Gastroesophageal sphincter (tissue), 4 donors: ENCODE data around the gene ABCG1. TPM values are rescaled to one million over a fixed set of nuclear protein-coding genes. Genes with fewer than 3 reads are reported as not detected.

ENCODE experiments used
- ATAC-seq: fragments of 150-250 bp; one replicate; pipeline ENCODE4 v1.9.1; 2016; ENCODE audit warnings: mild to moderate bottlenecking, moderate library complexity
- H3K27ac ChIP-seq, 4 donors: fragments of 200-600 bp; sonication (generic) in 3 of 4; 1 replicate in 3 of 4; 2 replicates in 1 of 4; pipeline ENCODE4 v1.5.1; 2016 to 2019
- H3K27me3 ChIP-seq: fragments of 200-600 bp; sonication (generic); one replicate; pipeline ENCODE4 v1.5.1; 2019
- H3K36me3 ChIP-seq, 2 donors: fragments of 200-600 bp; sonication (generic); one replicate each; pipeline ENCODE4 v1.5.1; 2019; ENCODE audit warnings: control low read depth in 1 of 2
- H3K4me1 ChIP-seq, 3 donors: fragments of 200-600 bp; sonication (generic); 1 replicate in 2 of 3; 2 replicates in 1 of 3; pipeline ENCODE4 v1.5.1; 2016 to 2019; ENCODE audit warnings: control low read depth in 2 of 3
- H3K4me3 ChIP-seq, 2 donors: fragments of 200-600 bp; sonication (generic); one replicate each; pipeline ENCODE4 v1.5.1; 2019; ENCODE audit warnings: mild to moderate bottlenecking in 1 of 2, moderate library complexity in 1 of 2
- H3K9me3 ChIP-seq, 3 donors: fragments of 200-600 bp; sonication (generic); one replicate each; pipeline ENCODE4 v1.5.1; 2017 to 2019; ENCODE audit warnings: control low read depth in 2 of 3
- EP300 ChIP-seq: sonication (generic); formaldehyde crosslinking; IDR thresholded peaks from one replicate; pipeline ENCODE4 v1.6.1; 2017; ENCODE audit warnings: antibody characterized with exemption, mild to moderate bottlenecking
- POLR2A ChIP-seq, 2 donors: fragments of 450-650 bp; IDR thresholded peaks; one replicate each; pipeline ENCODE4 v1.6.1; 2017; ENCODE audit warnings: antibody characterized with exemption in 2 of 2, mild to moderate bottlenecking in 2 of 2, moderate library complexity in 1 of 2
- POLR2AphosphoS5 ChIP-seq: sonication (generic); formaldehyde crosslinking; IDR thresholded peaks from one replicate; pipeline ENCODE4 v1.6.1; 2017; ENCODE audit warnings: antibody characterized with exemption
- WGBS, 2 donors: methylation state at CpG; one replicate each; pipeline ENCODE4 v1.1.5; 2018; ENCODE audit warnings: low coverage in 1 of 2; 5-methylcytosine and 5-hydroxymethylcytosine counted together
- total RNA-seq, 4 donors: library from RNA; depleted of rRNA; stranded (reverse); fragments of >200 nt; gene quantifications; one replicate each; pipeline ENCODE4 v1.1.0, GENCODE V29; 2016
- TF ChIP-seq, protein P1 (sequence below), 4 experiments: fragments of 200-600 bp in 2 of 4; fragments of 450-650 bp in 2 of 4; sonication (generic) in 1 of 4; IDR thresholded peaks; one replicate each; pipeline ENCODE4 v1.5.1; 2017 to 2019; ENCODE audit warnings: antibody characterized with exemption in 4 of 4, mild to moderate bottlenecking in 2 of 4, moderate library complexity in 2 of 4

Gene ABCG1
- total RNA-seq, 4 donors from 2014 or later = 15.9 to 21.8 (median 18.0) TPM

DNA sequence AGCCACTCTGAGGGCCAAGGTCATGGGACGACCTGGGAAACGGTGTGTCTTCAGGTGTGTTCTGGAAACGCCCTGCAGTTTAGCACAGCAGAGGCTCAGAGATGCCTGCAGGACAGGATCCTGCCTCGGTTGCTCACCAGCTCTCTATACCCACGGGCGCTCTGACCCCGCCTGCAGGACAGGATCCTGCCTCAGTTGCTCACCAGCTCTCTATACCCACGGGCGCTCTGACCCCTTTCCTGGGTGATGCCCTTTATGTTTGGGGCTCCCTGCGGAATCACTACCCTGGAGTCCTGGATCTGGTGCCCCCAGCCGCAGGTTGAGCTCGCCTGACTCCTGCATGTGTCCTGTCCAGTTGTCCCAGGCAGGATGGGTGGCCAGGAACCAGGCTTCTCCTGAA, 63.8 kb downstream of the ABCG1 start:
- no peaks in the 10 kb centered on the region for H3K4me1 ChIP-seq
- TF ChIP-seq, protein P1, sequence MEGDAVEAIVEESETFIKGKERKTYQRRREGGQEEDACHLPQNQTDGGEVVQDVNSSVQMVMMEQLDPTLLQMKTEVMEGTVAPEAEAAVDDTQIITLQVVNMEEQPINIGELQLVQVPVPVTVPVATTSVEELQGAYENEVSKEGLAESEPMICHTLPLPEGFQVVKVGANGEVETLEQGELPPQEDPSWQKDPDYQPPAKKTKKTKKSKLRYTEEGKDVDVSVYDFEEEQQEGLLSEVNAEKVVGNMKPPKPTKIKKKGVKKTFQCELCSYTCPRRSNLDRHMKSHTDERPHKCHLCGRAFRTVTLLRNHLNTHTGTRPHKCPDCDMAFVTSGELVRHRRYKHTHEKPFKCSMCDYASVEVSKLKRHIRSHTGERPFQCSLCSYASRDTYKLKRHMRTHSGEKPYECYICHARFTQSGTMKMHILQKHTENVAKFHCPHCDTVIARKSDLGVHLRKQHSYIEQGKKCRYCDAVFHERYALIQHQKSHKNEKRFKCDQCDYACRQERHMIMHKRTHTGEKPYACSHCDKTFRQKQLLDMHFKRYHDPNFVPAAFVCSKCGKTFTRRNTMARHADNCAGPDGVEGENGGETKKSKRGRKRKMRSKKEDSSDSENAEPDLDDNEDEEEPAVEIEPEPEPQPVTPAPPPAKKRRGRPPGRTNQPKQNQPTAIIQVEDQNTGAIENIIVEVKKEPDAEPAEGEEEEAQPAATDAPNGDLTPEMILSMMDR (IDR thresholded peaks at IDR 0.05) = no peak
- TF ChIP-seq POLR2AphosphoS5 = no peak
- no peak for TF ChIP-seq POLR2A (IDR thresholded peaks at IDR 0.05)
- no peak for TF ChIP-seq EP300
- H3K27me3 ChIP-seq = no peaks in the 10 kb centered on the region
- peaks cover 0 to 94% of the 10 kb centered on the region in 2 donors for H3K36me3 ChIP-seq
- no peak overlapping the region for H3K27ac ChIP-seq
- no peak for ATAC-seq
- H3K4me3 ChIP-seq = no peak overlapping the region
- no peaks in the 10 kb centered on the region for H3K9me3 ChIP-seq
- 80 to 100% methylated on average over 2 to 4 of the region's 12 CpGs for WGBS, 2 donors

DNA sequence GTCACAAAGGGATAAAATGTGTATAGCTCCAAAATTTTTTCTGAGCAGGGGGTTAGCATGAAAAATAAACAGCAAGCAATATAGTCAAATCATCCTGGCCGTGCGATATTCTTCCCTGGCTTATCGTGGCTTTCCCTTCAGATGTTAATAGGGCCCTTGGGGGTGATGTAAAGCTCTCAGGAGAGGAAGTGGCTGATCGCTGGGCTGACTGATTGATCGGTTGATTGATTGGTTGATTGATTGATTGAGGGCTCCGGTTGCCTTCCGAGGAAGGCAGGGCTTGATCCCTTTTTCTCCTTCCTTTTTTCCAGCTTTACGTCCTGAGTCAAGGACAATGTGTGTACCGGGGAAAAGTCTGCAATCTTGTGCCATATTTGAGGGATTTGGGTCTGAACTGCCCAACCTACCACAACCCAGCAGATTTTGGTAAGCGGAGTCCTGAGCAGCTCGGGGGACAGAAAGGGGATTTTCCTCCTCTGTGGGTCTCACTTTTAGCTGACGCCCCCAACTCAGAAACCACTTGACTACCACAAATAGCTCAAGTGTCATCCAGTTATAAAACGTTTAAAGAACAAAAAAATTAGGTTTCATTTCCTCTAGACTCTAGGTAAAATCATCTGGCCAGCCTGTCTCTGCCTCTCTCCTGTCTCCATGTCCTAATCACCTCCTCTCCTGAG, 66.8 kb downstream of the ABCG1 start:
- ATAC-seq = no peak
- Histone ChIP-seq H3K9me3 (peaks cover 0 to 5% (median 0%) of the 10 kb centered on the region in 3 donors), H3K4me3 (no peak overlapping the region), H3K4me1 (no peaks in the 10 kb centered on the region), H3K27me3 (no peaks in the 10 kb centered on the region), H3K27ac (no peak overlapping the region), H3K36me3 (peaks cover 0 to 96% of the 10 kb centered on the region in 2 donors)
- no peak for TF ChIP-seq EP300
- TF ChIP-seq POLR2A (IDR thresholded peaks at IDR 0.05) = no peak
- TF ChIP-seq, protein P1 (IDR thresholded peaks at IDR 0.05) = no peak
- TF ChIP-seq POLR2AphosphoS5 = no peak
- WGBS, 2 donors = 71 to 80% methylated on average over 4 to 12 of the region's 13 CpGs

DNA sequence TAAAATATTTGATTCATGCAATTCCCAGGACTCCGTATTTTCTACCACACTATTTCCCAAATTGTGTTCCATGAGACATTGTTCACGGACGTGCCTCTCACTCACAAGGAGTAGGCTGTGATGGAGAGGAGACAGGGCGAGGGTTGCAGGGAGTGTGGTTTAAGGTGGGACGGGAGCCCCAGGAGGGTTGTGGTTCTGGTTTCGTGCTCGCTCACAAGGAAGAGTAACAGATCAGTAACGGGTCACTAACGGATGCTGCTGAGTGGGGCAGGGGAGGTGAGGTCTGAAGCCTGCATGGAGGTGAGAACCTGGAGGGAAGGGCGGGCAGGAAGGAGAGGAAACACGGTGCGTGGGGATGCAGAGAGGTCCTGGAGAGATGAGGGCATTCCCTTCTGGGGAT, 67.5 kb downstream of the ABCG1 start:
- H3K36me3 ChIP-seq = peaks cover 0 to 96% of the 10 kb centered on the region in 2 donors
- H3K9me3 ChIP-seq = peaks cover 0 to 5% (median 0%) of the 10 kb centered on the region in 3 donors
- H3K4me1 ChIP-seq = no peaks in the 10 kb centered on the region
- ATAC-seq = no peak
- TF ChIP-seq POLR2AphosphoS5 (no peak), EP300 (no peak), POLR2A (IDR thresholded peaks at IDR 0.05) (no peak)
- TF ChIP-seq, protein P1 (IDR thresholded peaks at IDR 0.05) = no peak
- H3K27me3 ChIP-seq = no peaks in the 10 kb centered on the region
- no peak overlapping the region for H3K27ac ChIP-seq
- WGBS, 2 donors = 84 to 94% methylated on average over 5 to 12 of the region's 12 CpGs
- no peak overlapping the region for H3K4me3 ChIP-seq

DNA sequence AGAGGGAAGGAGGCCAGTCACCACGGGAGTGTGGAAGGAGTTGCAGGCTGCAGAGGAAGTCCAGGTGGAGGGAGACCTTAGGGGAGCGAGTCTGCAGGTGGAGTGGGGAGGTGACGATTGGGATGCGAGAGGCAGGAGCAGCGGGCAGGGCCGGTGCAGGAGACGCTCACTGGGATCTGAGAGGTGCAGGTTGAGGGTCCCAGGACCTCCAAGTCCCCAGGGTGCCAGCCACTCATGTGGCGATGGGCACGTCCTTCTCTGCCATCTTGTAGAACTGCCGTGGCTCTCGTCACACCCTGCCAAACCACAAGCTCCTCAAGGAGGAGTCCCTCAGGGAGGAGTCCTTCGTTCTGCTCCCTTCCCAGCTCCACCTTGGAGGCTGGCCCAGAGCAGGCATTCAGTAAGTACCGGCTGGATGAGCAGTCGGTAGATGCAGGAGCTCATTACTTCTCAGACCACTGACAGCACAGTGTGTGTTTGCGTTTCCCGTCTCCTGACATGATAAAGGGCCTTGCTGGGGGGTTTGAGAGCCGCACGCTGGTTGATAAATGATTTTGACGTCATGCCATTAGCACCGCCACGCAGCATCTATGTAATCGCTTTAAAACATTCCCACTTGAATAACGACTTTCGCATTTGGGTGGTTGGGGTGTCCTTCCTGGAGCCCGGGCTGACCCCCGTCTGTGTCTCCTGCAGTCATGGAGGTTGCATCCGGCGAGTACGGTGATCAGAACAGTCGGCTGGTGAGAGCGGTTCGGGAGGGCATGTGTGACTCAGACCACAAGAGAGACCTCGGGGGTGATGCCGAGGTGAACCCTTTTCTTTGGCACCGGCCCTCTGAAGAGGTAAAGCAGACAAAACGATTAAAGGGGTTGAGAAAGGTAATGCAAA, 68.5 kb downstream of the ABCG1 start:
- TF ChIP-seq POLR2A (IDR thresholded peaks at IDR 0.05) (no peak), EP300 (no peak), POLR2AphosphoS5 (no peak)
- TF ChIP-seq, protein P1 (IDR thresholded peaks at IDR 0.05) = no peak
- Histone ChIP-seq H3K4me3 (no peak overlapping the region), H3K36me3 (peaks cover 0 to 96% of the 10 kb centered on the region in 2 donors), H3K27me3 (no peaks in the 10 kb centered on the region), H3K27ac (no peak overlapping the region), H3K4me1 (no peaks in the 10 kb centered on the region), H3K9me3 (peaks cover 0 to 5% (median 0%) of the 10 kb centered on the region in 3 donors)
- 81 to 86% methylated on average over 12 to 21 of the region's 36 CpGs for WGBS, 2 donors
- ATAC-seq = no peak
